Activated CD8-positive, alpha-beta memory T cell treated with anti-CD3 and anti-CD28 coated beads, Interleukin-2, amount 50 U/mL, for 24 hours (primary cell): ENCODE measurements around the gene MTERF2.

Experiments
- DNase-seq: peaks from one replicate; pipeline ENCODE4 v3.0.0-alpha.2; 2020; ENCODE audit errors: extremely low read depth

Gene MTERF2

DNA sequence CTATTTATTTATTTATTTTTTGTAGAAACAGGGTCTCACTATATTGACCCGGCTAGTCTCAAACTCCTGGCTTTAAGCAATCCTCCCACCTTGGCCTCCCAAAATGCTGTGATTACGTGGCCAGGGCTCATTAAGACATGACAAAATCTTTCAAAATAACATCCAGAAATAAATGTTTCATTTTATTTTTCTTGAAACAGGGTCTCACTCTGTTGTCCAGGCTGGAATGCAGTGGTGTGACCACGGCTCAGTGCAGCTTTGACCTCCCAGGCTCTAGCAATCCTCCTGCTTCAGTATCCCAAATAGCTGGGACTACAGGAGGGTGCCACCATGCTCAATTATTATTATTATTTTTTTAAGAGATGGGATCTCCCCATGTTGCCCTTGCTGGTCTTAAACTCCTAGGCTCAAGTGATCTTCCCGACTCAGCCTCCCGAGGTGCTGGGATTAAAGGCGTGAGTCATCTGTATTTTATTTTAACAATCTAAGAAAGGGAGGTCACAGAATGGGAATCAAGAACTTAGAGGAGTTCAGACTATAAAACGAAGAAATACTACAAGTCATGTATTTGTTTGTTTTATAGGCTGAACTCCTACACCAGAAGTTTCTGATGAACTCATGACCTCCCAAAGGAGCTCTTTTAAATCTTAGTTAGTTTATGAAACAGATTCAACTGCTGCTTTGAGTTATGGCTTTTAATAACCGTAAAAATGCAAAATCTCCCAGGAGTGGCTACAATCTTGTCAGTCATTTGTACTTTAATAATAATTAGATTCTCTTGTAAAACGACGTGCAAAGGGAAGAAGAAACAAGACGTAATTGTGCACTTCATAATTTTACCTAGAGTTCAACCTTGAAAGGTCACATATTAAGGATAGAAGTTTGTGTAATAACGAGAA lies 33.3 kb downstream of the MTERF2 start:
- DNase-seq = no peak

DNA sequence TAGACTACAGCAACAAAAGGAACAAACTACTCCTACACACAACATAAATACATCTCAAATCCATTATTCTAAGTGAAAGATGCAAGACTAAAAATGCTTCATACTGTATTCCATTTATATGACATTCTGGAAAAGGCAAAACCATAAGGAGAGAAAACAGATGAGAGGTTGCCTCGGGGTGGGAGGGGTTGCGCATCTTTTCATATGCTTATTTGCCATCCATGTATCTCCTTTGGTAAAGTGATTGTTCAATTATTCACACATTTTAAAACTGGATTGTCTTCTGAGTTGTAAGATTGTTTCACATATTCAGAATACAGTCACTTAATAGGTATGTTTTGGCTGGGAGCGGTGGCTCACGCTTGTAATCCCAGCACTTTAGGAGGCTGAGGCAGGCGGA lies 36.4 kb downstream of the MTERF2 start:
- DNase-seq = no peak

DNA sequence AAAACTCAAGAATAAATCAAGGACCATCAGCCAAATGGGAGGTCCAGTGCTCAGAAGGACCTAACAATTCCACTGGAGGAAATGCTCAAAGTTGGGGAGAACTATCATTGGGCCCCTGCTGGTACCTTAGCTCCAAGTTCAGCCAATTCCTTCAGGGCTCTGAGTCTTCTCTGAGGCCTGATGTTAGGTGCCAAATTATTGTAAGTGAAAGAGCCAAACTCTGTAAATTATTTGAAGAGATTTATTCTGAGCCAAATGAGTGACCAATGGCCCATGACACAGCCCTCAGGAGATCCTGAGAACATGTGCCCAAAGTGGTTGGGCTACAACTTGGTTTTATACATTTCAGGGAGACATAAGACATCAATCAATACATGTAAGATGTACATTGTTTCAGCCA lies 39.5 kb downstream of the MTERF2 start:
- DNase-seq = no peak

DNA sequence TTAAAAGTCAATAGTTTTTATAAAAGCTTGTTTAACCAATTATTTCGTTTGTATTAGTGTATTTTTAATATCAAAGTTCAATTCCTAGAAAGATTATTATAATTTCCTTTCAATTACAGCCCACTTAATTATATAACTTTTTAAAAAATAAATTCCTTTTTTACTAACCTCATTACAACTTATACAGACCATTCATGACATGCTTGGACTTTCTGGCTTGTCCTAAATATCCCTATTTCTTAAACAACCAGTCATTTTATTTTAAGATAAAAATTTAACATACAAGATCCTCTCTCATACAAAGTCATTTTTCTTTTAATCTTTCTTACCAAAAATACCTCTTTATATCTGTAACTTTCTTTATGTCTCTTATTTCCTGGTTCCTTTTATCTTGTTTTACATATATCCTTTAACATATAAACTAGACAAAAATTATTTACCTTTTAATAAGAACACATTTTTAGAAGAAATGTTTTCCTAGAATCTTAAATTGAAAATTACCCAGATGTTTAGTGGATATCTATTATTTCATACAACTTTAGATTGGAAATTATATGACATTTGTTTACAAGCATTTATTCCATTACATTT lies 41.6 kb downstream of the MTERF2 start:
- DNase-seq = no peak

DNA sequence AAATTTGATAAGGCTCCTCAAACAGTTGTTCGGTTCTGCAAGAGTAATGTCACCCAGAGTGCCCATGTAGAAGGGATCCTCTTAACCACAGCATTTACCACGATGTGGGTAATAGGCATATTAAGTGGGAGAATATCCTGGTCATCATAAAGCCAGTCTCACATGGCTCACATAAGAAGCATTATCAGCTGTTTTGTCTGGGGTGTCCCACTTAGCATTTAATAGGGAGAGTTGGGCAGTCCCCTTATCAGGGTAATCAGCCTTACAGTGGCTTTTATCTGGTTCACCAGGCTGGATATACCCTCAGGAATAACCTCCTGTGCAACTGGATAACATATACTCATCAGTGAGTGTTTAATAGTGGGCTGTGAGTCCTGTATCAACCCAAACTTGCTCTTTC lies 44.2 kb downstream of the MTERF2 start:
- no peak for DNase-seq

DNA sequence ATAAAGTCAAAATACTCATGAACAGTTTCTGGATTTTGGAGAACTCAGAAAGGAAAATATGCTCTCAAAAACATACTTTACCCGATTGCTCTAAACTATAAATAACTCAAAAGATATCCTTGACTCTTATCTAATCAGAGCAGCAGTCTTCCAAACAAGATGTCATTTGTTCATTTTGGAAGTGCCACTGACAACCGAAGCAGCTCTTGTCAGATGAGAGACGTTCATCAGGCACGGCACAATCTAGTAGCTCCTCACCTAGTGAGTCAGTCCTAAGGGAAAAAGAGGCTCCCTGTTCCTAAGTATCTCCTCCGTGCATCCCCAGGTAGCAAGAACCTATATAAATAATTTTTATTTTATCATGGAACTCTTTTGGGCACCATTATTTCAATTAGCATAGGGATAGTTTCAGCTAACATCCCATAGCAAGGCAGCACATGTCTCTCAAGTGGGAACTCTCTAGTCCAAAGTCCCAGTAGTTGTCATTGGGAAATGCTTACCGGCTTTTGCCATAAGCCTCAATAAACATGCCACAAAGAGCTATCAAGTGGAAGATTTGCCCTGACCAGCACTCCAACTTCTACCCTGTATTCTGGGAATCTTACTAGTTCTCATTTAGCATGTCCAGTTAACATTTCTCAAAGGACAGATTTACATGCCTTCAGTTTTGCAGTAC lies 45.3 kb downstream of the MTERF2 start:
- no peak for DNase-seq

DNA sequence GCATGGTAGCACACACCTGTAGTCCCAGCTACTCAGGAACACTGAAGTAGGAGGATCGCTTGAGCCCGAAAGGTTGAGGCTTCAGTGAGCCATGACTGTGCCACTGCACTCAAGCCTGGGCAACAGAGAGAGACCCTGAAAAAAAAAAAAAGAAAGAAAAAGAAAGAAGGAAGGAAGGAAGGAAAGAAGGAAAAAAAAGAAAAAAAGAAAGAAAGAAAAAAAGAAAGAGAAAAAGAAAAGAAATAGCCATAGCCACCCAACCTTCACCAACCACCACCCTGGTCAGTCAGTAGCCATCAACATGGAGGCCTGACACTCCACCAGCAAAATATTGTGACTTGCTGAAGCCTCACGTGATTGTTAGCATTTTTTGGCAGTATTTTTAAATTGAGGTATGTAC lies 52.7 kb downstream of the MTERF2 start:
- DNase-seq = no peak
